HG03066 (cell line): ENCODE results near the gene KCNH6.

Source experiments
- ATAC-seq: cut with Tn5 transposase; IDR thresholded peaks from one replicate; pipeline ENCODE4 v1.9.1; 2021; ENCODE audit warnings: low read depth; ENCODE audit not compliant: unreplicated experiment

The KCNH6 gene

GRCh38 chr17:63487014-63487339, 36.2 kb upstream of the KCNH6 start:
- ATAC-seq = no peak

GRCh38 chr17:63488851-63489250, 34.3 kb upstream of the KCNH6 start:
- ATAC-seq = no peak

- ATAC-seq = no peak
Measured at GRCh38 chr17:63489291-63489690, 33.9 kb upstream of the KCNH6 start.

- no peak for ATAC-seq
Measured at GRCh38 chr17:63490329-63490728, 32.8 kb upstream of the KCNH6 start.

- no peak for ATAC-seq
Measured at GRCh38 chr17:63490858-63491400, 32.2 kb upstream of the KCNH6 start.

- ATAC-seq = no peak
Measured at GRCh38 chr17:63491413-63491812, 31.7 kb upstream of the KCNH6 start.

GRCh38 chr17:63491977-63492618, 31.1 kb upstream of the KCNH6 start:
- ATAC-seq = no peak

- ATAC-seq = no peak
Measured at GRCh38 chr17:63492940-63493339, 30.2 kb upstream of the KCNH6 start.

- ATAC-seq = no peak
Measured at GRCh38 chr17:63493411-63493810, 29.7 kb upstream of the KCNH6 start.

- no peak for ATAC-seq
Measured at GRCh38 chr17:63494300-63494928, 28.7 kb upstream of the KCNH6 start.

- no peak for ATAC-seq
Measured at GRCh38 chr17:63495491-63495890, 27.7 kb upstream of the KCNH6 start.

- no peak for ATAC-seq
Measured at GRCh38 chr17:63496177-63496576, 27.0 kb upstream of the KCNH6 start.

- ATAC-seq = no peak
Measured at GRCh38 chr17:63496663-63497400, 26.3 kb upstream of the KCNH6 start.

GRCh38 chr17:63497708-63498483, 25.3 kb upstream of the KCNH6 start:
- ATAC-seq = no peak

GRCh38 chr17:63498626-63499195, 24.4 kb upstream of the KCNH6 start:
- ATAC-seq = no peak

- no peak for ATAC-seq
Measured at GRCh38 chr17:63500543-63501390, 22.4 kb upstream of the KCNH6 start.

GRCh38 chr17:63503341-63503705, 19.8 kb upstream of the KCNH6 start:
- no peak for ATAC-seq

- ATAC-seq = no peak
Measured at GRCh38 chr17:63504261-63504660, 18.9 kb upstream of the KCNH6 start.

GRCh38 chr17:63505341-63505740, 17.8 kb upstream of the KCNH6 start:
- no peak for ATAC-seq

GRCh38 chr17:63506627-63507026, 16.5 kb upstream of the KCNH6 start:
- no peak for ATAC-seq
